Breast epithelium (tissue), 3 donors: ENCODE data around the gene KRTAP5-5.

Experiments
- POLR2A ChIP-seq: fragments of 450-650 bp; IDR thresholded peaks from one replicate; pipeline ENCODE4 v1.6.1; 2016; ENCODE audit warnings: antibody characterized with exemption, mild to moderate bottlenecking, moderate library complexity
- TF ChIP-seq, protein P1 (sequence below), 3 donors: fragments of 450-650 bp; IDR thresholded peaks; one replicate each; pipeline ENCODE4 v1.5.1; 2016 to 2017; ENCODE audit warnings: antibody characterized with exemption in 3 of 3, mild to moderate bottlenecking in 3 of 3, moderate library complexity in 3 of 3

DNA sequence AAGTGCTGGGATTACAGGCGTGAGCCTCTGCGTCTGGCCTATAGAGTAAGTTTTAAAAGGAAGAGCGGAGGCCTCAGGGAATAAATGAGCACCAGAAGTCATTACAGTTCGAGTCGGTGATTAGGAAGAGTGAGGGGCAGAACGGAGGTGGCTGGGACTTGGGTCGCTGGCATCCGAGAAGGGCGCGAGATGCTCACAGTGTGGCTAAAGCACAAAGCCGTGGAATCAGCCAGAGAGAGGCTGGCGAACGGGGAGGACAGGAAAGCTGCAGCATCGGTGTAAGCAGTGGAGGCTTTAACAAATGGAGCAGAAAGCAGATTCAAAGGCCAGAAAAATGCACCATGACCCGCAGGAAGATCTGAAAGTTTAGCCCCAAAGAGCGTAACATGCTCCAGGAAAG, 5.0 kb upstream of the KRTAP5-5 start:
- TF ChIP-seq, protein P1, sequence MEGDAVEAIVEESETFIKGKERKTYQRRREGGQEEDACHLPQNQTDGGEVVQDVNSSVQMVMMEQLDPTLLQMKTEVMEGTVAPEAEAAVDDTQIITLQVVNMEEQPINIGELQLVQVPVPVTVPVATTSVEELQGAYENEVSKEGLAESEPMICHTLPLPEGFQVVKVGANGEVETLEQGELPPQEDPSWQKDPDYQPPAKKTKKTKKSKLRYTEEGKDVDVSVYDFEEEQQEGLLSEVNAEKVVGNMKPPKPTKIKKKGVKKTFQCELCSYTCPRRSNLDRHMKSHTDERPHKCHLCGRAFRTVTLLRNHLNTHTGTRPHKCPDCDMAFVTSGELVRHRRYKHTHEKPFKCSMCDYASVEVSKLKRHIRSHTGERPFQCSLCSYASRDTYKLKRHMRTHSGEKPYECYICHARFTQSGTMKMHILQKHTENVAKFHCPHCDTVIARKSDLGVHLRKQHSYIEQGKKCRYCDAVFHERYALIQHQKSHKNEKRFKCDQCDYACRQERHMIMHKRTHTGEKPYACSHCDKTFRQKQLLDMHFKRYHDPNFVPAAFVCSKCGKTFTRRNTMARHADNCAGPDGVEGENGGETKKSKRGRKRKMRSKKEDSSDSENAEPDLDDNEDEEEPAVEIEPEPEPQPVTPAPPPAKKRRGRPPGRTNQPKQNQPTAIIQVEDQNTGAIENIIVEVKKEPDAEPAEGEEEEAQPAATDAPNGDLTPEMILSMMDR (IDR thresholded peaks at IDR 0.05), result no peak
- TF ChIP-seq POLR2A, result no peak
